Pulmonary artery endothelial cell (primary cell): ENCODE data around the gene ASB6. TPM values are rescaled to one million over a fixed set of nuclear protein-coding genes. Genes with fewer than 3 reads are reported as not detected.
"Not testable (repeated sequence)": the region's sequence is repeated elsewhere in the genome, so short reads cannot be mapped to it uniquely, and the experiment has no call there.

Experiments
- DNase-seq: peaks from one replicate; pipeline ENCODE4 v3.0.0-alpha.2; 2011; ENCODE audit warnings: low read depth, low spot score
- total RNA-seq: library from RNA; depleted of rRNA; stranded (reverse); fragments of >200 nt; gene quantifications from 2 replicates; pipeline ENCODE4 v1.2.3, GENCODE V29; 2014

Gene ASB6
- total RNA-seq, 1 donor from 2014 or later: 15.4 TPM

GRCh38 chr9:129609486-129610212, 32.3 kb downstream of the ASB6 start:
- no peak for DNase-seq

- no peak for DNase-seq
These were observed 33.1 kb downstream of the ASB6 start for GRCh38 chr9:129608561-129609481.

GRCh38 chr9:129607027-129607387, 34.9 kb downstream of the ASB6 start:
- DNase-seq: no peak

- no peak for DNase-seq
These were observed 35.6 kb downstream of the ASB6 start for GRCh38 chr9:129606161-129607026.

GRCh38 chr9:129604766-129605163, 37.2 kb downstream of the ASB6 start:
- no peak for DNase-seq

- DNase-seq: no peak
These were observed 37.7 kb downstream of the ASB6 start for GRCh38 chr9:129604056-129604765.

GRCh38 chr9:129602598-129603415, 39.1 kb downstream of the ASB6 start:
- DNase-seq: no peak

- no peak for DNase-seq
These were observed 40.8 kb downstream of the ASB6 start for GRCh38 chr9:129601082-129601674.

GRCh38 chr9:129598089-129598596, 43.8 kb downstream of the ASB6 start:
- DNase-seq: no peak

GRCh38 chr9:129597355-129598088, 44.4 kb downstream of the ASB6 start:
- no peak for DNase-seq

- no peak for DNase-seq
These were observed 45.2 kb downstream of the ASB6 start for GRCh38 chr9:129596541-129597331.

GRCh38 chr9:129595903-129596540, 45.9 kb downstream of the ASB6 start:
- no peak for DNase-seq

GRCh38 chr9:129595311-129595741, 46.6 kb downstream of the ASB6 start:
- no peak for DNase-seq

- no peak for DNase-seq
These were observed 47.3 kb downstream of the ASB6 start for GRCh38 chr9:129594632-129595031.

GRCh38 chr9:129592790-129593189, 49.2 kb downstream of the ASB6 start:
- DNase-seq: not testable (repeated sequence)

GRCh38 chr9:129591916-129592315, 50.0 kb downstream of the ASB6 start:
- DNase-seq: no peak

GRCh38 chr9:129590466-129590865, 51.5 kb downstream of the ASB6 start:
- no peak for DNase-seq
